ENCODE results near the gene SEPSECS.

SEPSECS gene

GRCh38 chr4:25110527-25111329 lies 49.5 kb downstream of the SEPSECS start:
- DNase-seq (ENCODE audit: low spot score) = no peak

GRCh38 chr4:25109511-25109910 lies 50.7 kb downstream of the SEPSECS start:
- DNase-seq (ENCODE audit: low spot score) = no peak

- no peak for DNase-seq (ENCODE audit: low spot score)
Measured at GRCh38 chr4:25108556-25108955, 51.7 kb downstream of the SEPSECS start.

DNA sequence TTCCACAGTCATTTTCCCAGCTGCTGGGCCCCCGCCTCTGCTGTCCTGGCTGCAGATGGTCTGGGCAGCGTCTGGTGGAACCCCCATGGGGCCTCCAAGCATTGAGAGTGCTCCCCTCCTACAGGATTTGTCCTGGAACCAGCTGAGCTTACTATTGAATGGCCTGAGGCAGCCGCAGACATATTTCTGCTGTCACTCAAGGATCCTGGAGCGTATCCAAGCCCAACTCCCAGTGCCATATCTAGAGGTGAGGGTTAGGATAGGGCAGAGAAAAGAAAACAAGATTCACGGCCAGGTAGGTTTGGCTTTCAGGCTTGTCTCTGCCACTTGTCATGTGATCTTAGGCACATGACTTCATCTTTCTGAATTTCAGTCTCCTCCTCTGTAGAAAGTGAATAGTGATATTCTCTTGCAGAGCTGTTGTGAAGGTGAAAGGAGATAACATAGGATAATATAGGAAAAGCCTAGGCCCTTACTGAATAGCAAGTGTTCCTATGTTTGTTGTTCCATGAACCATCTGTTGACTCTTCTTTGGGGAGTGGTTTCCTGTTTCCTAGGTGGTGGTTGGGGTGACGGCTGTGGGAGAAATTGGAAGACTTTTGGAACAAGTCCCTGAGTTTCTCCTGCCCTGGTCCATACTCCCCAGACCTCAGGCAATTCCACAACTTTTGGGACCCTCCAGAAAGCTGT lies 52.3 kb downstream of the SEPSECS start:
- no peak for DNase-seq (ENCODE audit: low spot score)

DNA sequence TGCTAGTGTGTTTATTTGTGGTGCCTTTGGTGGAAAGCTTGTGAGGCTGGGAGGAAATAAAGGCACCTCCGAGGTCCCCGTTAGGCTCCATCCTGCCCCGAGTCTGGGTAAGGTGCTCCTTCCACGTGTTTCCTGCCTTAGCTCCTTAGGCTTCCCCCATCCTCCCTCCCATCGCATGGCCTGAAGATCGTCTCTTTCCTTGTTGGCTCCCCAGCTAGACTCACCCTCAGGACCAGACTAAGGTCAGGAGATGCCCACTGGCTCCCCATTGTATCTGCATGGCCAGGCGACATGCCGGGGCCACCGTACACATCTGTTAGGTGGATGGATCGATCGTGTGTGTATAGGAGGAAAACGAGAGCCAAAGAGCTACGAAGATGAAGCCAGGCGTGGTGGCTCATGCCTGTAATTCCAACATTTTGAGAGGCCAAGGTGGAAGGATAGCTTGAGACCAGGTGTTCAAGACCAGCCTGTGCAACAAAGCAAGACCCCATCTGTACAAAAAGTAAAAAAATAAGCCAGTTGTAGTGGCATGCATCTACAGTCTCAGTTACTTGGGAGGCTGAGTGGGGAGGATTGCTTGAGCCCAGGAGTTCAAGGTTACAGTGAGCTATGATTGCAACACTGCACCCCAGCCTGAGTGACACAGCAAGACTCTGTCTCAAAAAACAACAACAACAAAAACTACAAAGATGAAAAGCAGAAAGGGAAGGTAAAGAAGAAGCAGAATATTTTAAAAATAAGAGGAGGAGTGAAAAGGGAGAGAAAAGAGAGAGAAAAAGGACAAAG lies 53.7 kb downstream of the SEPSECS start:
- no peak for DNase-seq (ENCODE audit: low spot score)

GRCh38 chr4:25104591-25104990 lies 55.7 kb downstream of the SEPSECS start:
- DNase-seq (ENCODE audit: low spot score) = no peak

GRCh38 chr4:25103418-25103817 lies 56.8 kb downstream of the SEPSECS start:
- DNase-seq (ENCODE audit: low spot score) = no peak

GRCh38 chr4:25101836-25102235 lies 58.4 kb downstream of the SEPSECS start:
- DNase-seq (ENCODE audit: low spot score) = no peak

DNA sequence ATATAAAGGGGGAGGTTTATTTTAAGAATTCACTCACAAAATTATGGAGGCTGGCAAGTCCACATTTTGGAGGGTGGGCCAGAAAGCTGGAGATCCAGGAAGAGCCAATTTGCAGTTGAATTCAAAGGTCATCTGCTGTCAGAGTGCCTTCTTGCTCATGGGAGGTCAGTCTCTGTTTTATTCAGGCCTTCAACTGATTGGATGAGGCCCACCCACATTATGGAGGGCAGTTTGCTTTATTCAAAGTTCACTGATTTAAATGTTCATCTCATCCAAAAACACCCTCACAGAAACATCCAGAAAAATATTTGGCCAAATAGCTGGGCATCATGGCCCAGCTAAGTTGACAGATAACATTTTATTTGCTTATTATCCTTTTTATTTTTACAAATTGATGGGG lies 59.5 kb downstream of the SEPSECS start:
- DNase-seq (ENCODE audit: low spot score) = no peak

DNA sequence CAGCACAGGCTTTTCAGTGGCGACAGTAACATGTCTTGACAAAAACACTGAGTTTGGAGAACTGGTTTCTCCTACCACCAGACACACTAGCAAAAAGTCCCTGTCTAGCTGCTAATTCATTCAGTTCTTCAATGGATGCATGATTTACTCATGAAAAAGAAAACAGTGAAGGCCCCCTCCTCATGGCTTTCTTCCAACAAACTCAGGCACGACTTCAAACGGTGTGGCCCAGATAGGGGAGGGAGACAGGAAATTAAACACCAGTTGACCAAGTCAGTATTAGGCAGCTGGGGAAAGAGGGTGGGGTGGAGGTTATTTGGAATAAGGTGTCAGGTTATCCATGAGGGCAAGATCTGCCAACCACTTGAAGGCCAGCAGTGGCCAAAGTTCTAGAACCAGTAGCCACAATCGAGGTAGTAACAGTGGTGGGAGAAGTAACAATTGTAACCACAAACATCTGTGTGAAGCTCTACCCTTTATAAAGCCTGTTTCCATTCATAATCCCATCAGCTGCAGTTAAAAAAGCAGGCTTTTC lies 60.2 kb downstream of the SEPSECS start:
- DNase-seq (ENCODE audit: low spot score) = no peak

DNA sequence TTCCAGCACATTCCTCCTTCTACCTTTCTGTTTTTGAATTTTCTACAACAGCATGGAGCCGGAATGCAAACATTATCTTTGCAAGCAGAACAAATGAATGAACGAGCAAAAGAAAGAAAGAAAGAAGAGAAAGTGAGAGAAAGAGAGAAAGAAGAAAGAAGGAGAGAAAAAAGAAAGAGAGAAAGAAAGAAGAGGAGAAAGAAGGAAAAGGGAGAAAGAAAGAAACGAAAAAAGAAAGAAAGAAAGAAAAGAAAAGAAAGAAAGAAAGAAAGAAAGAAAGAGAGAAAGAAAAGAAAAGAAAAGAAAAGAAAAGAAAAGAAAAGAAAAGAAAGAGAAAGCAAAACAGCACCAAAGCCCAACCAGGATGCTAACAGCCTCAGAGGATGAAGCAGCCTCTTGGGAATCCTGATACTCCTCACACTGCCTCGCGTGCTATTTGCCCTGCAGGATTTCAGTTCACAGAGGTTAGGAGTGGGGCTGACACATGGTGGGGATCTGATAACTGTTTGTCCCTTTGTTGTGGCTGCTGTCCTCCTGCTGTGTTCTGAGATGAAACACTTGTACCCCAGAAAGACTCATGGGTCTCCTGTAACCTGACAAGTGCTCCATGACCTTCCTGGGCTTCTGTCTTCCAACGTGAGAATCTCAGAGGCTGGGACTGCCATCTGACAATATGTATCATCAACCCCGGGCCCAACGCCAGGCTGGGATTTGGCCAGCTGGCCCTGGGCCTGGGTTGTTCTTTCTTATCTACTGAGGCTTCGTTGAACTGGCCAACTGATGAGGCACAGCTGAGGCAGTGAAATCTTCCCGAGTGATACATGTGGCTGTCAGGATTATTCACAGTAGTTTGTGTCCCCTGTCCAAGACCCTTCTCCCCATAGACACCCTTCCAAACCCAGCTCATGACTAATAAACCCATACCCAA lies 61.0 kb downstream of the SEPSECS start:
- peak; percentile 59 for DNase-seq (ENCODE audit: low spot score)

DNA sequence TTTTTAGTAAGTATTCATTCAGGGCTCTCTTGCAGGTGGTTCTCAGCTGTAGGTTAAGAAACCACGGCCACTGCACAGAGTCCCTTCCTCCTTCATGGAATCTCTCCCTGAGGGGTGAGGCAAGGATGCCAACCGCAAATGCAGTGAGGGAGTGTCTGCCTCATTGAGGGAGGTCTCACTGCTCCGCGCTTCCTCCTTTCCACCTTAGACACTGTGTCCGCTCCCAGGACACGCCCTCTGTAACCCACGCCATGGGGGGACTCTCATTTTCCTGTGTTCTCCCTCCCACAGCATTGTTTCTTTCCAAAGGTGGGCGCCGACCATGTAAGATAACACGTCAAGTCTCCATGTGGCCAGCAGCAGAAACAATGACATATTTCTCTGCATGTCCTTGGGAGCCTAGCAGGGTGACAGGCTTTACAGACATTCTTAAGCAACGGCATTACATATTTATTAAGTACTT lies 63.2 kb downstream of the SEPSECS start:
- DNase-seq (ENCODE audit: low spot score) = no peak

GRCh38 chr4:25096251-25096980 lies 63.8 kb downstream of the SEPSECS start:
- DNase-seq (ENCODE audit: low spot score) = no peak

DNA sequence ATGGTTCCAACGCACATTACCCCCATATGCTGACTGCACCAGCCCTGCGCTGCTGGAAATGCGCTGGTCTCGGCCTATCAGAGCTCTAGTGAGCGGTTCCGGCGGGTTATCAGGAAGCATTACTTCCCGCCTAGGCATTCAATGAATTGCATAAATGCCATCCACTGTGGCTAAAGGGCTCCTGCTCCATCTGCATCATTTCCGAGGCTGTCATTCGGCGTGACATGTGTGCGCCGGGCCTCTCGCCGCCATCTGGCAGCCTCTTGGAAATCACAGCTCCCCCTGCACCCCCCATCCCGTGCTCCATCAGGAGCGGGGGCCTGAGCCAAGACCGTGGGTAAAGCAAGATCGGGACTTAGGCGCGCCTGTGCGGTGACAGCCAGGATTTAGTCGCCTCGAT lies 64.4 kb downstream of the SEPSECS start:
- no peak for DNase-seq (ENCODE audit: low spot score)

- DNase-seq (ENCODE audit: low spot score) = no peak
Measured at GRCh38 chr4:25092139-25092538, 68.1 kb downstream of the SEPSECS start.

- no peak for DNase-seq (ENCODE audit: low spot score)
Measured at GRCh38 chr4:25090516-25090915, 69.7 kb downstream of the SEPSECS start.

GRCh38 chr4:25089051-25089763 lies 71.0 kb downstream of the SEPSECS start:
- no peak for DNase-seq (ENCODE audit: low spot score)

DNA sequence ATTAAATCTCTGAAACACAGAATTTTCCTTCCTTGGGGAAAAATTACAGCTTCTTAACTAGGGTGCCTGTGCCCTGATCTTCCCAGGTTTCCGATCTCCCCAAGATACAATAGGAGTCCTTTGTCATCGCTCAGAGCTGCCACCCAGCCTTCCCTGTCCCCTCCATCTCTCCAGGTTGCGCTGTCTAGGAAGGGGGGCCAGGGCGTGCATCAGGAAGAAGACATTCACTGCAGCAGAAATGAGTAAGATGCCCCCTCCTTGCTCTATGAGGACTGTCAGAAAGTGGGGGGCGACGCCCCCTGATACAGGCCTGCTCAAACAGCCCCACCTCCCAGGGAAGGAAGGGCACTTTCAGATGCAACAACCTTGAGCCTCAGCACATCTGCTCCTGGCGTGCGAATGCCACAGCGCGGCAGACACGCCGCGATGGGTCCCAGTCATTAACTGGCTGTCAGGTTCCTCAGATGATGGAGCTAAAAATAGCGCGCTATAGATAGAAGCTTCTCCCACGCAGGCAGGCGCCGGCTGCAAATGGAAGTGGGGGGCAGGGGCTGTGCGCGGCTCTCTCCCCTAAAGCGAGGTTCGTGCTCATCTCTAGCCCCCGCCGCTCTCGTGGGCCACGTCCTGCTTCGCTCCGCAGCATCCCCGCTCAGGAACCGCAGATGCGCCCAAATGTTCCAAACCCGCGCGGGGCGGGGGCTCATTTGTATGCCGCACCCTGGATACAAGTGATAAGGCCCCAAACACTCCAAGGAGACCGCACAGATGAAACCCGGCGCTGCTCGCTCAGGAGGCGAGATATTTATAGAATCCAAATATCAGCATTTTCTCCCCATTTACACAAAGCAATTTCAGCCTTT lies 71.9 kb downstream of the SEPSECS start:
- no peak for DNase-seq (ENCODE audit: low spot score)

GRCh38 chr4:25085671-25086070 lies 74.6 kb downstream of the SEPSECS start:
- no peak for DNase-seq (ENCODE audit: low spot score)
